Measurements from ENCODE around the gene SBSN.
"Not testable (repeated sequence)": the region's sequence is repeated elsewhere in the genome, so short reads cannot be mapped to it uniquely, and the experiment has no call there.

The SBSN gene

DNA sequence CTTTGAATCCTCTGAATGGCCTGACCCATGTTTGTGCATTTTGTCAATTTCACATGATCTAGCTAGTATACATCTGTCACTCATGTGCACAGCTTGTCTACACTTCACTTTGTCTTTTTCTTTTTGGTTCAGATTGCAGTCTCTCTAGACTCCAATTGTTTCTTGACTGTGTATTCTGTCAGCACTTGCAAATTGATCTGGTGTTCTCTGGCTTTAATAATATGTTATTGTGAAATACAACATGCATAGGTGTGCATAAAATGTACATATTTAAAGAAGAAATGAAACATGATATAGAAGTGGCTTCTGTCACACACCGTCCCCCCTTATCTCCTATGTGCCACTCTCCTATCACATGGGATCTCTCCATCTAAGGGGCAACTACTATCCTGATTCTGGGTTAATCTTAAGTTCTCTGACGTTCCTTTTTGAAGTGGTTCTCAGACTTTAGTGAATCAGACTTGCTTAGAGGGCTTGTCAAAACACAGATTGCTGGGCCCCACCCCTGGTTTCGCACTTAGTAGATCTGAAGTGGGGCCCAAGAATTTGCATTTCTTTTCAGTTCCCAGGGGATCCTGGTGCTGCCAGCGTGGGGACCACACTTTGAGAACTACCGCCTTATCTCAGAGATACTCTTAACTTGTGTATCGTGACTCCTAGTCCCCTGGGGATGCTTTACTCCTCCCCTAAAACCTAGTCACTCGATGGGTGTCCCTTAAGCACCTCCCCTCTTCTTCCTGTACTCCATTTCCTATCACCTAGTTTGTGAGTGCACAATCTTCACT, 43.7 kb downstream of the SBSN start:
- TF ChIP-seq FOXM1 (IDR thresholded peaks at IDR 0.05; ENCODE audit: borderline replicate concordance) = no peak
- no peak for TF ChIP-seq SP1 (IDR thresholded peaks at IDR 0.05)
- no peak for TF ChIP-seq HDGF (IDR thresholded peaks at IDR 0.05; ENCODE audit: borderline replicate concordance)
- DNase-seq (ENCODE audit: extremely low spot score) = no peak
- ChIA-PET POLR2A (no interaction called here), CTCF (no interaction called here)

DNA sequence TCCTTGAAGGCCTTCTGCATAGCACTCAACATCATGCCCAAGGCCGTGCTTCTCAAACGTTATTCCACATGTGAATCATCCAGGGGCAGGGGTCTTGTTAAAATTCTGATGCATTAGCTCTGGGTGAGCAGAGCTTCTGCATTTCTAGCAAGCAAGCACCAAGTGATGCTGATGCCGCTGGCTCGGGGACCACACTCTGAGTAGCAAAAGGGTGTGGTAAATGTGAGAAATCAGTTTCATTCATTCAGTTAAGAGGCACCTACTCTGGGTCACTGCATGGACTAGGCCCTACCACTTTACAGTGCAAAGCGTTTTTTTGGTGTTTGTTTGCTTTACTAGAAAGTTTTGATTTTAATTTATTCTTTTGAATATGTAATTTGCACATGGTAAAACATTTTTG, 45.0 kb downstream of the SBSN start:
- DNase-seq (ENCODE audit: extremely low spot score) = no peak
- TF ChIP-seq FOXA1 (IDR thresholded peaks at IDR 0.05) (no peak), NFRKB (IDR thresholded peaks at IDR 0.05) (no peak), HDGF (IDR thresholded peaks at IDR 0.05; ENCODE audit: borderline replicate concordance) (no peak), ELF4 (IDR thresholded peaks at IDR 0.05) (no peak), SUZ12 (IDR thresholded peaks at IDR 0.05) (no peak), FOXM1 (IDR thresholded peaks at IDR 0.05; ENCODE audit: borderline replicate concordance) (no peak), FOXK2 (IDR thresholded peaks at IDR 0.05) (no peak), LEF1 (IDR thresholded peaks at IDR 0.05; ENCODE audit: borderline replicate concordance) (no peak), ARNT (IDR thresholded peaks at IDR 0.05) (no peak), L3MBTL2 (conservative IDR thresholded peaks at IDR 0.05) (no peak), TARDBP (IDR thresholded peaks at IDR 0.05) (no peak), BHLHE40 (IDR thresholded peaks at IDR 0.05; ENCODE audit: borderline replicate concordance) (no peak), SP1 (IDR thresholded peaks at IDR 0.05) (no peak), ZNF384 (IDR thresholded peaks at IDR 0.05) (no peak), CTBP1 (IDR thresholded peaks at IDR 0.05; ENCODE audit: borderline replicate concordance) (no peak)
- TF ChIP-seq, protein P1, sequence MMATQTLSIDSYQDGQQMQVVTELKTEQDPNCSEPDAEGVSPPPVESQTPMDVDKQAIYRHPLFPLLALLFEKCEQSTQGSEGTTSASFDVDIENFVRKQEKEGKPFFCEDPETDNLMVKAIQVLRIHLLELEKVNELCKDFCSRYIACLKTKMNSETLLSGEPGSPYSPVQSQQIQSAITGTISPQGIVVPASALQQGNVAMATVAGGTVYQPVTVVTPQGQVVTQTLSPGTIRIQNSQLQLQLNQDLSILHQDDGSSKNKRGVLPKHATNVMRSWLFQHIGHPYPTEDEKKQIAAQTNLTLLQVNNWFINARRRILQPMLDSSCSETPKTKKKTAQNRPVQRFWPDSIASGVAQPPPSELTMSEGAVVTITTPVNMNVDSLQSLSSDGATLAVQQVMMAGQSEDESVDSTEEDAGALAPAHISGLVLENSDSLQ (IDR thresholded peaks at IDR 0.05) = no peak
- POLR2A ChIA-PET = no interaction called here
- CTCF ChIA-PET = no interaction called here

DNA sequence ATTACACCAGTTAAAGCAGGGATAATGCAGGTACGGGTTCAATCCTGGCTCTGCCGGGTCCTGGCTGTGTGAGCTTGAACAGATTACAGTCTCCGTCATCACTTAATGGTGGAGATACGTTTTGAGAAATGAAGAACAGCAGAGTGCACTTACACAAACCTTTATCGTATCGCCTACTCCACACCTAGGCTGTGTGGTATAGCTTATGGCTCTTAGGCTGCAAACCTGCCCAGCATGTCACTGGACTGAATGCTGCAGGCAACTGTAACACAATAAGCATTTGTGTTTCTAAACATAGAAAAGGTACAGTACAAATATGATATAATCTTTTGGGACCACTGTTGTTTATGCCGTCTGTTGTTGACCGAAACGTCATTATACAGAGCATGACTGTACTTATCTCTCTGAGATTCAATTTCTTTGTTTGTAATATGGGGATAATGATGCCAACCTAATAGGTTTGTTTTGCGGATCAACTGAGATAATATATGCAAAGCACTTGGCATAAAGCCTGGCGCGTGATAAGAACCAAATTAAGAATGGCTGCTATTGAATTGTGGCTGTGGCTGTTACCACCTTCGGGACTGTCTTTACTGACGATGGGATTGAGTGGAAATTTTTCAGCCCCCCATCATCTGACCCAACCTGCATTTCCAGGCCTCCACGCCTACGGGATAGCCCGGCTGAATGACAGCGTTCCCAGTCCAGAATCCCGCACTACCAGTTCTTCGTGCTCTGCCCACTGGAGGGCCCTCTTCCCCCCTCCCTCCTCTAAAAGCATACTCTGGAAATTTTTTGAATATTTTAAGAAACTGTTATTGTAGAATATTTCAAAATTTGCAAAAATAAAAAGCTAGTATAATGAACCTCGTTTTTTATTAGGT, 49.1 kb downstream of the SBSN start:
- DNase-seq (ENCODE audit: extremely low spot score) = no peak
- ChIA-PET POLR2A (no interaction called here), CTCF (interaction anchor here (0.7 kb wide), 1 partner anchor 10 kb away, joined by 3 read pairs; no protein-coding TSS in a partner anchor)
- no peak for TF ChIP-seq ZNF384 (IDR thresholded peaks at IDR 0.05)
- TF ChIP-seq, protein P1 (IDR thresholded peaks at IDR 0.05) = no peak
- no peak for TF ChIP-seq FOXA1 (IDR thresholded peaks at IDR 0.05)
- no peak for TF ChIP-seq SUZ12 (IDR thresholded peaks at IDR 0.05)

DNA sequence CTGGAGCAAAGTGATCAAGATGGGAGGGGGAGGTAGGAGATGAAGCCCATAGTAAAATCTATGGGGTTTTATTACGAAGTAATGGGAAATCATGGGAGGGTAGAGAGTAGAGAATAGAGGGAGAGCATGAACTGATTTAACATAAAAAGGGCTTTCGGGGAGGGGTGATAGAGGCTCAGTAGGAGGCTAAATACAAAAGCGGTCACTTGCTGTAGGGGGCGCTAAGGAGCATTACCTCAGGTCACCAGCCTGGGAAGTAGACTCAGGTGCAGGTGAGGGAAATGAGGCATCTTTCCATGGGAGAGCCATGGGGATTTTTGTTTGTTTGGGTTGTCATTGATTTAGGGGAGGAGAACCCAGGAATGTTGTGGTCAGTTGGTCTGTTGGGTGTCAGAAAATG, 52.0 kb downstream of the SBSN start:
- no peak for TF ChIP-seq HDGF (IDR thresholded peaks at IDR 0.05; ENCODE audit: borderline replicate concordance)
- TF ChIP-seq L3MBTL2 (conservative IDR thresholded peaks at IDR 0.05) = no peak
- no peak for TF ChIP-seq TARDBP (IDR thresholded peaks at IDR 0.05)
- no peak for TF ChIP-seq FOXM1 (IDR thresholded peaks at IDR 0.05; ENCODE audit: borderline replicate concordance)
- TF ChIP-seq, protein P1 (IDR thresholded peaks at IDR 0.05) = no peak
- TF ChIP-seq SUZ12 (IDR thresholded peaks at IDR 0.05) = no peak
- no peak for TF ChIP-seq ZNF384 (IDR thresholded peaks at IDR 0.05)
- TF ChIP-seq BHLHE40 (IDR thresholded peaks at IDR 0.05; ENCODE audit: borderline replicate concordance) = no peak
- TF ChIP-seq FOXA1 (IDR thresholded peaks at IDR 0.05) = no peak
- no peak for TF ChIP-seq SP1 (IDR thresholded peaks at IDR 0.05)
- TF ChIP-seq ARNT (IDR thresholded peaks at IDR 0.05) = no peak
- TF ChIP-seq CTBP1 (IDR thresholded peaks at IDR 0.05; ENCODE audit: borderline replicate concordance) = no peak
- TF ChIP-seq LEF1 (IDR thresholded peaks at IDR 0.05; ENCODE audit: borderline replicate concordance) = no peak
- TF ChIP-seq ELF4 (IDR thresholded peaks at IDR 0.05) = no peak
- TF ChIP-seq FOXK2 (IDR thresholded peaks at IDR 0.05) = no peak
- TF ChIP-seq NFRKB (IDR thresholded peaks at IDR 0.05) = no peak
- CTCF ChIA-PET = no interaction called here
- POLR2A ChIA-PET = no interaction called here
- DNase-seq (ENCODE audit: extremely low spot score) = no peak

DNA sequence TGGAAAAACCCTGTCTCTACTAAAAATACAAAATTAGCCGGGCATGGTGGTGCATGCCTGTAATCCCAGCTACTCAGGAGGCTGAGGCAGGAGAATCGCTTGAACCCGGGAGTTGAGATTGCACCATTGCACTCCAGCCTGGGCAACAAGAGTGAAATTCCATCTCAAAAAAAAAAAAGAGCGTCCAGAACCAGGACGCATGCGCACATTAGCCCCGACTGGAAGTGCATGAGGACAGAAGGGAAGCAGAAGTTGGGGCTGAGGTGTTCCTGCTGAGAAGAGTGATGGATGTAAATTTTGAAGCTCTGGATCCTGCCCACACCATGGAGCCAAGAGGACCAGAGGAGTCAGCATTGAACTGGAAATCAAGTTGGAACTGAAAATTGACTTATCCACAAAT, 53.5 kb downstream of the SBSN start:
- CTCF ChIA-PET; POLR2A ChIA-PET; DNase-seq (ENCODE audit: extremely low spot score): not testable (repeated sequence)

DNA sequence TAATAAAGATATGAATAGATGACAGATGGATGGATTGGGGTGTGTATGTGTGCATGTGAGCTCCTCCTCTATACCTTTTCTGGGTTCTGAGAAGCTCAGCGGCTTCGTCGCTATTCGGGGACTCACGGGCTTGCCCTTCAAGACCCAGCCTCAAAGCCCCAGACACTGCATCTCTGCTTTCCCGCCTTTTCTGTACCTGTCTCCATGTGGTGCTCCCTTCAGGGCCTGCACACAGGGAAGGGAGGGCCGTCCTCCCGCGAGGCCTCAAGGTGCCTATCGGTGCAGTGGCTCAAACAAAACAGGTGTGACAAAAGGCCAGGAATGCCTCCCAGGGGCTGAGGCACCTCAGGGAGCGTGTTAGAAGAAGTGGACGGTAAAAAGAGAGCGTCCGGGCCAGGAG, 54.0 kb downstream of the SBSN start:
- ChIA-PET CTCF (no interaction called here), POLR2A (no interaction called here)
- TF ChIP-seq FOXA1 (IDR thresholded peaks at IDR 0.05) (no peak), ELF4 (IDR thresholded peaks at IDR 0.05) (no peak), ARNT (IDR thresholded peaks at IDR 0.05) (no peak), SUZ12 (IDR thresholded peaks at IDR 0.05) (no peak), L3MBTL2 (conservative IDR thresholded peaks at IDR 0.05) (peak; percentile 43), HDGF (IDR thresholded peaks at IDR 0.05; ENCODE audit: borderline replicate concordance) (no peak)
- no peak for DNase-seq (ENCODE audit: extremely low spot score)

Data from HEK293T (cell line).